GM18526 (cell line): ENCODE results near the gene LDB3.

Experiments used
- POLR2A ChIP-seq: IDR thresholded peaks from 3 replicates; pipeline ENCODE4 v1.6.1; 2011; ENCODE audit not compliant: insufficient read length; ENCODE audit errors: extremely low read depth

LDB3 gene

DNA sequence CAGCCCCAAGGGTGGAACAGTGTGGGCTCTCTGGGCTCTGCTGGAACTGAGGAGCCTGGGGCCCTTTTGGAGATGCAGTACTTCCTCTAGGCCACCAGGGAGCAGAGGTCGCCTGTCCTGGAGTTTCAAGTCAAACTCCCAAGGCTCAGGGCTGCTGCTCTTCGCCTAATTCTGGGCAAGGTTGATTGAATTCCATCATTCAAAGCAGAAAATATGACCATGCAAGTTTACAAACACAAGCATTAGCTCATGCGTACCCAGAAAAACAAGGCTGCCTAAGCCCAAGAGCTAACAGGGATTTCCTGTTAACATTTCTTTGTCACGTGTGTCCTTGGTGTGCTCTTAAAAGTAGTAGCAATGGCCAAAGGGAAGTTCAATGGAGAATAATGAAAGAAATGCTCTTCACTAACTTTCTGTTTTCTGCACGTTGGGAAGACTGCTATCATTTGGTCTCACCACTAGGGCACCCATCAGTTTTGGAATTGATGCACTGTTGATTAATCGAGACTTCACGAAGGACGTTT, 20.1 kb downstream of the LDB3 start:
- TF ChIP-seq POLR2A = no peak

- TF ChIP-seq POLR2A = no peak
Observed at GRCh38 chr10:86689146-86689545, 20.8 kb downstream of the LDB3 start.

- no peak for TF ChIP-seq POLR2A
Observed at GRCh38 chr10:86690231-86690630, 21.9 kb downstream of the LDB3 start.

- TF ChIP-seq POLR2A = no peak
Observed at GRCh38 chr10:86690657-86691084, 22.4 kb downstream of the LDB3 start.

GRCh38 chr10:86691333-86692022, 23.2 kb downstream of the LDB3 start:
- no peak for TF ChIP-seq POLR2A

GRCh38 chr10:86692023-86692514, 23.8 kb downstream of the LDB3 start:
- no peak for TF ChIP-seq POLR2A

GRCh38 chr10:86692664-86693063, 24.4 kb downstream of the LDB3 start:
- TF ChIP-seq POLR2A = no peak

GRCh38 chr10:86693275-86693674, 25.0 kb downstream of the LDB3 start:
- no peak for TF ChIP-seq POLR2A

DNA sequence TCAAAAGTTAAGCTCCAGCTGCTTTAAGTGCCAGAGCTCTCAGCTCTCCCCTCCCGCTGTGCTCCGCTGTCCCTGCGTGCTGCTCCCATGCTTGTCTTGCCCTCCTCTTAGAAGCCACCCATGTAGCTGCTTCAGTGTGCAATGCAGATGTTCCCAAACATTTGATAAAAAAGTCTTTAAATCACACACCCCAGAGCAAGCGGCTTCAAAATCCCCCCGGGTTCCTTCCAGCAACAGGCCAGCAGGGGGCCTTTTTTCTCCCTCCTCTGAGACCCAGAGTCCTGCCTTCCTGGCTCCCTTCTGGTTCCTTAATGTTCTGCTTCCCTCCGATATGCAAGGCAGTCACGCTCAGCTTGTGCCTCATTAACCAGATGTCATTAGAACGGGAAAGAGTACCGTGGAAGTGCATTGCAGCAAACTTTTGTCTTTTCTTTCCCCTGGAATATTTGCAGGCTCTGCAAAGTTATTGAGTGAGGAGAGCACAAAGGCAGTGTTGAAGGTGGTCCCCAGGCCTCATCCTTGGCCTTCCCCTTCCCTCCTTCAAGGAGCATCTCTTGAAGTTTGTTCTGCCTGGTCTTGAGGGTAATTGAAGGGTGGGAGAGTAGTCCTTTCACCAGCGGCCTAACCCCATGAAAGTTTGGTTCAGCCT, 25.5 kb downstream of the LDB3 start:
- TF ChIP-seq POLR2A = no peak

- TF ChIP-seq POLR2A = no peak
Observed at GRCh38 chr10:86698207-86698940, 30.1 kb downstream of the LDB3 start.

GRCh38 chr10:86699125-86699524, 30.8 kb downstream of the LDB3 start:
- TF ChIP-seq POLR2A = no peak

DNA sequence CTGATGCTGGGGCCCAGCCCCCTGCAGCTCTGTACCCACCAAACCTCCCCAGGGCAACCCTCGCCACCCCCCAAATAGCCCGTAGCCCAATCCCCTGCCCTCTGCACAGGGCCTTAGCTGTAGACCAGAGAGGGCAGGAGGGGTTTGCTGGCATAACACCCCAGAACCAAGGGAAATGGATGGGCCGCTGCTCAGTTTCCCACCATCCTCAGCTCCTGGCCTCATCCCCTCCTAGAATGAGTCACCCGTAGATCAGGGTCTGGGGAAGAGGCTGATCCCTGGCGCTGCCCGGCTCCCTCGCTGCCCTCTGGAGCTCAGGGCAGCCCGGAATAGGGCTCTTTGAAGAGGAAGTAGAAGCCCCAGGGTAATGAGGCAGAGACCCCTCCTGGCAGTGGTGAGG, 31.2 kb downstream of the LDB3 start:
- TF ChIP-seq POLR2A = no peak

DNA sequence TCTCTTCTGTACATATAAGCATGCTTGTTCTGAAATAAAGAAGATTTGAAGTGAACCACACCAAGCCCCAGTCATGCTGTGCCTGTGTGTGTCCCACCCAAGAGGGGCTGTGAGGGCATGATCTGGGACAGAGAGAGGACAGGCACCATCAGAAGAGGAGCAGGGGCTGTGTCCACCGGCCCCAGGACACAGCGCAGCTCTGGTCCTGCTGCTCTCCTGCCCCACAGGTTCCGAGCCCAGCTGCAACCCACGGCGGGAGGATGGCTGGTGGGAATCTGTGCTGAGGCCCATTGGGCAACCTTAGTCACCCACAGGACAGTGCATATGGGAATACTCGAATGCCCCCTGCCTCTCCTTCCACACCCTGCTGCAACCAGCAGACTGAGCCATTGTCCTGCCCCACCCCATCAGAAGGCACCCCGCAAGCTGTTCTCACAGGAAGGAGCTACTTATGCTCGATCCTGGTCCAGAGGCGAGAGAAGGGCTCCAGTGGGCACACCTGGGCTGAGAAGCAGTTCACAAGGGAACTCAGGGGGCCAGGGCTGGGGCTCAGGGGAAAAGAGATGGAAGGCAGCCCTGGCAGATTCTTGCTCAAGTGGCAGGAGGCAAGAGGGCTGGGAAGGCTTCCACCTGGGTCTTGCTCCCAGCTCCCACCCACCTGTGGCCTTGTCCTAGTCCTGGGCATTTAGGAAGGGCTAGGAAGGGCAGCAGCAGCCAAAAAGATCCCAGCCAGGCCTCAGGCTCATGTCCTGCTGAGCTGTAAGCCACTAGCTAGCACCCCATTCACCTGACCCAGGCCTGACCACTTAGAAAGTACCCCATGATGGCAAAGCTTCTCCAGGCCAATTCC, 31.9 kb downstream of the LDB3 start:
- no peak for TF ChIP-seq POLR2A

GRCh38 chr10:86700851-86701617, 32.7 kb downstream of the LDB3 start:
- no peak for TF ChIP-seq POLR2A

GRCh38 chr10:86703176-86703575, 34.9 kb downstream of the LDB3 start:
- no peak for TF ChIP-seq POLR2A

- TF ChIP-seq POLR2A = no peak
Observed at GRCh38 chr10:86705139-86705538, 36.8 kb downstream of the LDB3 start.
